Esophagus squamous epithelium (tissue), 5 donors: ENCODE data around the gene OR52N1. TPM values are rescaled to one million over a fixed set of nuclear protein-coding genes. Genes with fewer than 3 reads are reported as not detected.

Experiments
- DNase-seq: peaks from one replicate; lab custom pipeline; 2025; lab: John Stamatoyannopoulos, UW
- H3K27ac ChIP-seq, 4 donors: fragments of 200-600 bp; sonication (generic); one replicate each; pipeline ENCODE4 v1.5.1; 2016 to 2019; ENCODE audit warnings: mild to moderate bottlenecking in 1 of 4
- H3K27me3 ChIP-seq, 4 donors: fragments of 200-600 bp; sonication (generic); 1 replicate in 3 of 4; 2 replicates in 1 of 4; pipeline versions ENCODE4 v1.5.1 to v1.6.0; 2017 to 2021; ENCODE audit warnings: antibody characterized with exemption in 1 of 4
- H3K36me3 ChIP-seq, 3 donors: fragments of 200-600 bp; sonication (generic); one replicate each; pipeline ENCODE4 v1.5.1; 2016 to 2019
- H3K4me1 ChIP-seq, 3 donors: fragments of 200-600 bp; sonication (generic); one replicate each; pipeline ENCODE4 v1.5.1; 2017 to 2019
- H3K4me3 ChIP-seq, 4 donors: fragments of 200-600 bp; sonication (generic); 1 replicate in 3 of 4; 2 replicates in 1 of 4; pipeline ENCODE4 v1.5.1; 2016 to 2019; ENCODE audit warnings: mild to moderate bottlenecking in 2 of 4, moderate library complexity in 1 of 4
- H3K9me3 ChIP-seq, 3 donors: fragments of 200-600 bp; sonication (generic); one replicate each; pipeline ENCODE4 v1.5.1; 2016 to 2019
- POLR2A ChIP-seq, 4 donors: fragments of 450-650 bp; IDR thresholded peaks; one replicate each; pipeline ENCODE4 v1.6.1; 2017; ENCODE audit warnings: antibody characterized with exemption in 4 of 4, mild to moderate bottlenecking in 4 of 4, moderate library complexity in 3 of 4
- WGBS, 2 donors: methylation state at CpG; one replicate each; pipeline ENCODE4 v1.1.5; 2018; 5-methylcytosine and 5-hydroxymethylcytosine counted together
- intact Hi-C: fragments of 100-400 bp; cut with DNase I; formaldehyde crosslinking; loops from one replicate; pipeline ENCODE4 v1.15.0; 2022
- total RNA-seq, 4 donors: library from RNA; depleted of rRNA; stranded (reverse); fragments of >200 nt; gene quantifications; one replicate each; pipeline ENCODE4 v1.1.0, GENCODE V29; 2016
- TF ChIP-seq, protein P1 (sequence below), 6 experiments: fragments of 450-650 bp in 4 of 6; fragments of 200-600 bp in 2 of 6; sonication (generic) in 2 of 6; IDR thresholded peaks; one replicate each; pipeline ENCODE4 v1.5.1; 2016 to 2019; ENCODE audit warnings: antibody characterized with exemption in 6 of 6, mild to moderate bottlenecking in 4 of 6, moderate library complexity in 4 of 6
- donor health status: DM: yes; HTN: yes; CAD: no.

Gene OR52N1
- total RNA-seq, 4 donors from 2014 or later: not detected

GRCh38 chr11:5807580-5807979 is 16.5 kb upstream of the OR52N1 start:
- intact Hi-C loops: loop anchor here (10.0 kb wide), 1 partner anchor 333 kb away; no protein-coding TSS in a partner anchor
- TF ChIP-seq, protein P1, sequence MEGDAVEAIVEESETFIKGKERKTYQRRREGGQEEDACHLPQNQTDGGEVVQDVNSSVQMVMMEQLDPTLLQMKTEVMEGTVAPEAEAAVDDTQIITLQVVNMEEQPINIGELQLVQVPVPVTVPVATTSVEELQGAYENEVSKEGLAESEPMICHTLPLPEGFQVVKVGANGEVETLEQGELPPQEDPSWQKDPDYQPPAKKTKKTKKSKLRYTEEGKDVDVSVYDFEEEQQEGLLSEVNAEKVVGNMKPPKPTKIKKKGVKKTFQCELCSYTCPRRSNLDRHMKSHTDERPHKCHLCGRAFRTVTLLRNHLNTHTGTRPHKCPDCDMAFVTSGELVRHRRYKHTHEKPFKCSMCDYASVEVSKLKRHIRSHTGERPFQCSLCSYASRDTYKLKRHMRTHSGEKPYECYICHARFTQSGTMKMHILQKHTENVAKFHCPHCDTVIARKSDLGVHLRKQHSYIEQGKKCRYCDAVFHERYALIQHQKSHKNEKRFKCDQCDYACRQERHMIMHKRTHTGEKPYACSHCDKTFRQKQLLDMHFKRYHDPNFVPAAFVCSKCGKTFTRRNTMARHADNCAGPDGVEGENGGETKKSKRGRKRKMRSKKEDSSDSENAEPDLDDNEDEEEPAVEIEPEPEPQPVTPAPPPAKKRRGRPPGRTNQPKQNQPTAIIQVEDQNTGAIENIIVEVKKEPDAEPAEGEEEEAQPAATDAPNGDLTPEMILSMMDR (IDR thresholded peaks at IDR 0.05): no peak
- no peak for TF ChIP-seq POLR2A (IDR thresholded peaks at IDR 0.05)

DNA sequence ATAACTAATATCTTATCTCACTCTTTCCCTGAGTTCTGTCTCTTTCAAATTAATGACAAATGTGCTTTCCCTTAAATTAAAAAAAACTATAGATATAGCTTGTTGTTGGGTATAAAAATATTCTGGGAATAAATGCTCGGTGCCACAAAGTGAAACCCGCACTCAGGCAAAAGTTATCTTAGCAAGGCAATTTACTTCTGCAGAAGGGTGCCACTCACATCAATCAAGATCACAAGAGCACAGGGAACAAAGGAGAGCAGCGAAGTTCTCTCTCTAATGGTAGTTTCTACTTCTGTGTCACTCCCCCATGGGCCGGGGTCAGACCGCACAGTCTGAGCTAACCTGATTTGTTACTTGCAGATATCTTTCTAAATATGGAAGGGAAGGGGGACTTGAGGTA is 12.9 kb upstream of the OR52N1 start:
- no peak overlapping the region for H3K4me3 ChIP-seq
- 73 to 91% methylated on average over 5 of the region's 5 CpGs for WGBS, 2 donors
- no peak for TF ChIP-seq POLR2A (IDR thresholded peaks at IDR 0.05)
- TF ChIP-seq, protein P1 (IDR thresholded peaks at IDR 0.05): no peak
- intact Hi-C loops: loop anchor here (10.0 kb wide), 1 partner anchor 329 kb away; no protein-coding TSS in a partner anchor
- peaks cover 0 to 9% (median 0%) of the 10 kb centered on the region in 3 donors for H3K4me1 ChIP-seq
- no peaks in the 10 kb centered on the region for H3K36me3 ChIP-seq
- H3K27ac ChIP-seq: no peak overlapping the region
- peaks cover 0 to 5% (median 0%) of the 10 kb centered on the region in 4 donors for H3K27me3 ChIP-seq
- H3K9me3 ChIP-seq: no peaks in the 10 kb centered on the region
- no peak for DNase-seq

More at GRCh38 chr11:5807580-5807979, 16.5 kb upstream of the OR52N1 start:
- DNase-seq: no peak
- H3K27ac ChIP-seq: no peak overlapping the region
- H3K4me3 ChIP-seq: no peak overlapping the region
- H3K4me1 ChIP-seq: peaks cover 0 to 13% (median 0%) of the 10 kb centered on the region in 3 donors
- H3K36me3 ChIP-seq: no peaks in the 10 kb centered on the region
- WGBS, 2 donors: 50 to 56% methylated on average over 7 to 10 of the region's 10 CpGs
- peaks cover 0 to 8% (median 0%) of the 10 kb centered on the region in 4 donors for H3K27me3 ChIP-seq
- H3K9me3 ChIP-seq: no peaks in the 10 kb centered on the region

- intact Hi-C loops: no loop called here
- no peak for TF ChIP-seq POLR2A (IDR thresholded peaks at IDR 0.05)
- TF ChIP-seq, protein P1 (IDR thresholded peaks at IDR 0.05): no peak
- WGBS, 2 donors: 75 to 76% methylated on average over 6 of the region's 6 CpGs
Measured at GRCh38 chr11:5796541-5796940, 5.5 kb upstream of the OR52N1 start.

DNA sequence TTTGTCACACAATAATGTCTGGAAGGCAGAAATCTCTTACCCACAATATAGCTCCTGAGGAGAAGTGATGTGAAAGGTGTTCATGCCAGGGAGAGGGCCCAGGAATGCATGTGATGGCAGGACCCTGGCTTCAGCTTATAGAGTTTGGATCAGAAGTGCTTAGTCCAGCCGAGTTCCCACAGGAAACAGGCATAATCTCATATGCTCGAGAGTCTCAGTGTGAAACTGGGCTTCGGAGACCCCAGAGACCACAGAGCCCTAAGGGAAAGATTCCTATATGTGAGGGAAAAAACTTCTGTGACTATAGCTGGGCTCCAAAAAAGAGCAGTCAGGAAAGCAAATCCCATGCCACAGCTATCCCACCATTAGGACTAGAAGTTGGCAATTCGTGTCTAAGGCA is 7.8 kb downstream of the OR52N1 start, which contains the start of gene OR52N5:
Gene OR52N5, minus strand, starts transcription at position 101 of the 400 bp plus-strand sequence. CDS start 4,721 bp downstream, outside the sequence.
- Histone ChIP-seq H3K4me3 (no peak within 1 kb of the TSS), H3K27ac (no peak within 1 kb of the TSS), H3K36me3 (no peaks in the 10 kb centered on the region), H3K9me3 (no peaks in the 10 kb centered on the region), H3K4me1 (no peaks in the 10 kb centered on the region), H3K27me3 (no peaks in the 10 kb centered on the region)
- intact Hi-C loops: no loop called here
- no peak for TF ChIP-seq POLR2A (IDR thresholded peaks at IDR 0.05)
- TF ChIP-seq, protein P1 (IDR thresholded peaks at IDR 0.05): no peak
- DNase-seq: no peak
- WGBS, 2 donors: 50 to 53% methylated on average over 1 to 4 of the region's 4 CpGs

More at GRCh38 chr11:5796541-5796940, 5.5 kb upstream of the OR52N1 start:
- Histone ChIP-seq H3K27ac (no peak overlapping the region), H3K4me1 (no peaks in the 10 kb centered on the region), H3K27me3 (no peaks in the 10 kb centered on the region), H3K36me3 (no peaks in the 10 kb centered on the region), H3K4me3 (no peak overlapping the region), H3K9me3 (no peaks in the 10 kb centered on the region)
- DNase-seq: no peak

DNA sequence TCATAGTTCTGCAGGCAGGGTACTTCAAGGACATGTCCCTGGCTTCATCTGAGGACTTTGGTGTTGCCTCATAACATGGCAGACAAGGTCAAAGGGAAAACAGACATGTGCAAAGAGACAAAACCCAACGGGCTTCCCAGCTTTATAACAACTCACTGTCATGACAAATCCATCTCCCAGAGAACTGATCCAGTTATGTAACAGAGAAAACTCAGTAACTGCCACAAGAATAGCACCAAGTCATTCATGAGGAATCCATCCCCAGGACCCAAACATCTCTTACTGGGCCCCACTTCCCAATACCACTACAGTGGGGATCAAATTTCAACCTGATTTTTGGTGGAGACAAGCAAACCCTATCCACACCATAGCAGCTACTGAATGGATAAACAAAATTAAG is 24.0 kb downstream of the OR52N1 start:
- WGBS, 2 donors: 50 to 64% methylated on average over 1 of the region's 1 CpG
- Histone ChIP-seq H3K4me3 (no peak overlapping the region), H3K27me3 (no peaks in the 10 kb centered on the region), H3K36me3 (no peaks in the 10 kb centered on the region), H3K9me3 (no peaks in the 10 kb centered on the region), H3K4me1 (no peaks in the 10 kb centered on the region), H3K27ac (no peak overlapping the region)
- no peak for DNase-seq
- TF ChIP-seq POLR2A (IDR thresholded peaks at IDR 0.05): no peak
- TF ChIP-seq, protein P1 (IDR thresholded peaks at IDR 0.05): no peak
- intact Hi-C loops: no loop called here
